ENCODE results near the gene ZNF57.

GRCh38 chr19:2852598-2852997 is 48.1 kb upstream of the ZNF57 start:
- TF ChIP-seq MTF2 (CRISPR knock-in tag; IDR thresholded peaks at IDR 0.05; ENCODE audit: borderline replicate concordance) (no peak), MEF2D (CRISPR knock-in tag; IDR thresholded peaks at IDR 0.05) (no peak), ZSCAN29 (CRISPR knock-in tag; conservative IDR thresholded peaks at IDR 0.05) (no peak), ZBTB26 (CRISPR knock-in tag; IDR thresholded peaks at IDR 0.05; ENCODE audit: borderline replicate concordance) (no peak), CEBPG (CRISPR knock-in tag; IDR thresholded peaks at IDR 0.05) (no peak), POLR2A (IDR thresholded peaks at IDR 0.05; ENCODE audit: insufficient read depth in 1 of 2, low read depth in 2 of 2, low read length in 2 of 2) (no peak), STAT5B (CRISPR knock-in tag; IDR thresholded peaks at IDR 0.05) (no peak), CHD2 (IDR thresholded peaks at IDR 0.05; ENCODE audit: low read depth, low read length) (no peak), KAT7 (CRISPR knock-in tag; IDR thresholded peaks at IDR 0.05; ENCODE audit: borderline replicate concordance) (no peak), DZIP1 (CRISPR knock-in tag; IDR thresholded peaks at IDR 0.05) (no peak), CTCF (CRISPR knock-in tag; IDR thresholded peaks at IDR 0.05) (no peak)
